ENCODE measurements around the gene SPTLC2. TPM values are rescaled to one million over a fixed set of nuclear protein-coding genes. Genes with fewer than 3 reads are reported as not detected.

The SPTLC2 gene
- total and polyA plus RNA-seq, 2 of the 13 experiments (the other 11 are each of a cell fraction or from before 2014, with no cell fraction given) = 17.4 to 17.5 TPM

GRCh38 chr14:77616454-77617229 lies at the start of gene SPTLC2 (continued):
- TF ChIP-seq GZF1 (CRISPR knock-in tag; IDR thresholded peaks at IDR 0.05) = no peak
- TF ChIP-seq ZFP41 (CRISPR knock-in tag; IDR thresholded peaks at IDR 0.05; ENCODE audit: borderline replicate concordance) = peak; percentile 67; the same call in 1 of the 2 replicates
- TF ChIP-seq ZBTB20 (CRISPR knock-in tag; IDR thresholded peaks at IDR 0.05; ENCODE audit: borderline replicate concordance, low read depth) = no peak
- peak; percentile 73 for TF ChIP-seq ZNF605 (CRISPR knock-in tag; IDR thresholded peaks at IDR 0.05)
- no peak for TF ChIP-seq HNF4A (CRISPR knock-in tag; IDR thresholded peaks at IDR 0.05)
- no peak for TF ChIP-seq JDP2 (CRISPR knock-in tag; IDR thresholded peaks at IDR 0.05; ENCODE audit: borderline replicate concordance)
- no peak for TF ChIP-seq TEAD2 (CRISPR knock-in tag; IDR thresholded peaks at IDR 0.05)
- TF ChIP-seq DMAP1 (CRISPR knock-in tag; IDR thresholded peaks at IDR 0.05) = peak; percentile 62; the same call in 1 of the 2 replicates
- TF ChIP-seq ZNF343 (CRISPR knock-in tag; IDR thresholded peaks at IDR 0.05) = 0 out of 2 replicates have a peak, but pooled peaks have one; percentile 51
- no peak for TF ChIP-seq FOSL1 (CRISPR knock-in tag; IDR thresholded peaks at IDR 0.05; ENCODE audit: borderline replicate concordance)
- TF ChIP-seq ZNF282 (IDR thresholded peaks at IDR 0.05; ENCODE audit: partially characterized antibody) = no peak
- no peak for TF ChIP-seq ZSCAN25 (CRISPR knock-in tag; IDR thresholded peaks at IDR 0.05)
- no peak for TF ChIP-seq MEIS2 (CRISPR knock-in tag; IDR thresholded peaks at IDR 0.05)
- TF ChIP-seq ZZZ3 (CRISPR knock-in tag; IDR thresholded peaks at IDR 0.05; ENCODE audit: borderline replicate concordance) = no peak
- no peak for TF ChIP-seq CEBPB (IDR thresholded peaks at IDR 0.05; ENCODE audit: borderline replicate concordance, low read depth, low read length)
- TF ChIP-seq ZNF33A (CRISPR knock-in tag; IDR thresholded peaks at IDR 0.05; ENCODE audit: borderline replicate concordance) = no peak
- no peak for TF ChIP-seq ZNF546 (CRISPR knock-in tag; conservative IDR thresholded peaks at IDR 0.05)
- TF ChIP-seq, protein P1, sequence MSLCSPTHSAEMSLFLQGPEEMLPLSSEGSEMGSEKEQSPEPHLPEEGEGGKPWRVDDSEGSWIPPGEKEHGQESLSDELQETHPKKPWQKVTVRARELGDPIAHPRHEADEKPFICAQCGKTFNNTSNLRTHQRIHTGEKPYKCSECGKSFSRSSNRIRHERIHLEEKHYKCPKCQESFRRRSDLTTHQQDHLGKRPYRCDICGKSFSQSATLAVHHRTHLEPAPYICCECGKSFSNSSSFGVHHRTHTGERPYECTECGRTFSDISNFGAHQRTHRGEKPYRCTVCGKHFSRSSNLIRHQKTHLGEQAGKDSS (CRISPR knock-in tag; IDR thresholded peaks at IDR 0.05; ENCODE audit: borderline replicate concordance, low read depth) = no peak
- TF ChIP-seq ZNF629 (CRISPR knock-in tag; conservative IDR thresholded peaks at IDR 0.05) = no peak
- TF ChIP-seq, protein P2, sequence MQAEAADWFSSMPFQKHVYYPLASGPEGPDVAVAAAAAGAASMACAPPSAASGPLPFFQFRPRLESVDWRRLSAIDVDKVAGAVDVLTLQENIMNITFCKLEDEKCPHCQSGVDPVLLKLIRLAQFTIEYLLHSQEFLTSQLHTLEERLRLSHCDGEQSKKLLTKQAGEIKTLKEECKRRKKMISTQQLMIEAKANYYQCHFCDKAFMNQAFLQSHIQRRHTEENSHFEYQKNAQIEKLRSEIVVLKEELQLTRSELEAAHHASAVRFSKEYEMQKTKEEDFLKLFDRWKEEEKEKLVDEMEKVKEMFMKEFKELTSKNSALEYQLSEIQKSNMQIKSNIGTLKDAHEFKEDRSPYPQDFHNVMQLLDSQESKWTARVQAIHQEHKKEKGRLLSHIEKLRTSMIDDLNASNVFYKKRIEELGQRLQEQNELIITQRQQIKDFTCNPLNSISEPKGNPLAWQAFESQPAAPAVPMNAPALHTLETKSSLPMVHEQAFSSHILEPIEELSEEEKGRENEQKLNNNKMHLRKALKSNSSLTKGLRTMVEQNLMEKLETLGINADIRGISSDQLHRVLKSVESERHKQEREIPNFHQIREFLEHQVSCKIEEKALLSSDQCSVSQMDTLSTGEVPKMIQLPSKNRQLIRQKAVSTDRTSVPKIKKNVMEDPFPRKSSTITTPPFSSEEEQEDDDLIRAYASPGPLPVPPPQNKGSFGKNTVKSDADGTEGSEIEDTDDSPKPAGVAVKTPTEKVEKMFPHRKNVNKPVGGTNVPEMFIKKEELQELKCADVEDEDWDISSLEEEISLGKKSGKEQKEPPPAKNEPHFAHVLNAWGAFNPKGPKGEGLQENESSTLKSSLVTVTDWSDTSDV (CRISPR knock-in tag; IDR thresholded peaks at IDR 0.05) = no peak
- TF ChIP-seq BCL6 (CRISPR knock-in tag; IDR thresholded peaks at IDR 0.05) = peak; percentile 23; the same call in 1 of the 2 replicates
- no peak for TF ChIP-seq JUNB (CRISPR knock-in tag; IDR thresholded peaks at IDR 0.05; ENCODE audit: borderline replicate concordance)
- TF ChIP-seq ZSCAN29 (CRISPR knock-in tag; conservative IDR thresholded peaks at IDR 0.05) = no peak; the same call in 1 of the 2 replicates
- no peak for TF ChIP-seq ZNF720 (CRISPR knock-in tag; IDR thresholded peaks at IDR 0.05)
- TF ChIP-seq NCOA1 (CRISPR knock-in tag; IDR thresholded peaks at IDR 0.05) = no peak
- peak; percentile 90 for TF ChIP-seq ZFY (CRISPR knock-in tag; IDR thresholded peaks at IDR 0.05)
- TF ChIP-seq WIZ (CRISPR knock-in tag; IDR thresholded peaks at IDR 0.05) = 0 out of 2 replicates have a peak, but pooled peaks have one; percentile 21
- peak; percentile 45; the same call in 1 of the 2 replicates for TF ChIP-seq BRD4 (CRISPR knock-in tag; IDR thresholded peaks at IDR 0.05)
- TF ChIP-seq SOX5 (CRISPR knock-in tag; IDR thresholded peaks at IDR 0.05; ENCODE audit: borderline replicate concordance) = peak; percentile 7; the same call in 1 of the 2 replicates
